NB4 (cell line): Measurements from ENCODE around the gene TAPBPL.

Experiments
- DNase-seq: peaks from one replicate; pipeline ENCODE4 v3.0.0; 2010; ENCODE audit warnings: low read depth
- H3K4me3 ChIP-seq: one replicate; pipeline ENCODE4 v1.5.1; 2011; ENCODE audit warnings: mild to moderate bottlenecking, low read depth, low read length, moderate library complexity
- CTCF ChIP-seq: IDR thresholded peaks from one replicate; pipeline ENCODE4 v1.5.1; 2012; ENCODE audit warnings: low read depth, low read length
- MYC ChIP-seq: IDR thresholded peaks from 2 replicates; pipeline ENCODE4 v1.6.1; 2011; ENCODE audit warnings: low read depth, low read length
- POLR2A ChIP-seq: IDR thresholded peaks from 2 replicates; pipeline ENCODE4 v1.6.1; 2011; ENCODE audit warnings: mild to moderate bottlenecking; ENCODE audit not compliant: insufficient read length; ENCODE audit errors: extremely low read depth
- TF ChIP-seq, protein P1 (sequence below): IDR thresholded peaks from 2 replicates; pipeline ENCODE4 v1.6.1; 2011; ENCODE audit warnings: low read depth, low read length

TAPBPL gene

DNA sequence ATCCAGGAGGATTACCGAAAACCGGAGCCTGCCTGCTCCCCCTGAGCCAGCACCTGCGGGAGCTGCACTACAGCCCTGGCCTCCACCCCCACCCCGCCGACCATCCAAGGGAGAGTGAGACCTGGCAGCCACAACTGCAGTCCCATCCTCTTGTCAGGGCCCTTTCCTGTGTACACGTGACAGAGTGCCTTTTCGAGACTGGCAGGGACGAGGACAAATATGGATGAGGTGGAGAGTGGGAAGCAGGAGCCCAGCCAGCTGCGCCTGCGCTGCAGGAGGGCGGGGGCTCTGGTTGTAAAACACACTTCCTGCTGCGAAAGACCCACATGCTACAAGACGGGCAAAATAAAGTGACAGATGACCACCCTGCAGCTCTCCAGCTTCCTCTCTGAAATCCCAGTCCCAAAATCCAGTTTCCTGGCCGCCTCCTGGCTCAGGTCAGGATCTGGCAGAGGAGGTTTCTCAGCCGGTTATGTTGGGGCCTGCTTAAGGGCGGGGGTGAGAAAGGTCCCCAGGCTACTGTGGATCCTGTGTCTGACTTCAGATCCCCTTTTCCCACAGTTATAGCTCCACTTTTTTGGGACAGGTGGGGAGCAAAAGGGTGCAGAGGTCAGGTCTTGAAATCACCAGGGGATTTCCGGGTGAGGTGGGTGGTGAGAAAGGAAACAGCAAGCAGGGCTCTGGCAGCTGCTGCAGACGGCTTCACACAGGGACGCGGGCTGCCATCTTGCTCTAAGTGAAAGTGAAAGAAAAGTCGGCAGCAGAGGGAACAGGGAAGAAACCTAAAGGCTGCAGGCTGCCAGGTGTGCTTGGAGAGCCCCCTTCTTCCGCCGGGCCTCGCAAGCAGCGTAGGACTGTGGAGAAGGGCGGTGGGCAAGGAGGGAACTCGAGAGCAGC, at the start of gene TAPBPL:
Gene TAPBPL, plus strand, starts transcription at position 695 of the 897 bp plus-strand sequence. CDS start 207 bp downstream, outside the sequence.
- peak within 1 kb of the TSS; percentile 83 for H3K4me3 ChIP-seq
- TF ChIP-seq POLR2A: peak; percentile 67
- TF ChIP-seq CTCF: no peak
- peak; percentile 66 for TF ChIP-seq MYC
- TF ChIP-seq, protein P1, sequence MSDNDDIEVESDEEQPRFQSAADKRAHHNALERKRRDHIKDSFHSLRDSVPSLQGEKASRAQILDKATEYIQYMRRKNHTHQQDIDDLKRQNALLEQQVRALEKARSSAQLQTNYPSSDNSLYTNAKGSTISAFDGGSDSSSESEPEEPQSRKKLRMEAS: peak; percentile 84
- DNase-seq: peak; percentile 79

DNA sequence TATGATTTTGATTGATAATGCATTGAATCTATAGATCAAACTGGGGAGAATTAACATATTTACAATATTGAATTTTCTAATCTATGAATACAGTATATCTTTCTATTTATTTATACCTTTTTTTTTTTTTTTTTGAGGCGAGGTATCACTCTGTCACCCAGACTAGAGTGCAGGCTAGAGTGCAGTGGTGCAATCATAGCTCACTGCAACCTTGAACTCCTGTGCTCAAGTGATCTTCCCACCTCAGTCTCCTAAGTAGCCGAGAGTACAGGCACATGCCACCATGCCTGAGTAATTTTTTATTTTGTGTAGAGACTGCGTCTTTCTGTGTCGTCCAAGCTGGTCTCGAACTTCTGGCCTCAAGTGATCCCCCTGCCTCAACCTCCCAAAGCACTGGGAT, 47.5 kb upstream of the TAPBPL start:
- TF ChIP-seq MYC: no peak
- no peak for TF ChIP-seq POLR2A
- TF ChIP-seq, protein P1: no peak
- no peak for TF ChIP-seq CTCF
- DNase-seq: no peak

DNA sequence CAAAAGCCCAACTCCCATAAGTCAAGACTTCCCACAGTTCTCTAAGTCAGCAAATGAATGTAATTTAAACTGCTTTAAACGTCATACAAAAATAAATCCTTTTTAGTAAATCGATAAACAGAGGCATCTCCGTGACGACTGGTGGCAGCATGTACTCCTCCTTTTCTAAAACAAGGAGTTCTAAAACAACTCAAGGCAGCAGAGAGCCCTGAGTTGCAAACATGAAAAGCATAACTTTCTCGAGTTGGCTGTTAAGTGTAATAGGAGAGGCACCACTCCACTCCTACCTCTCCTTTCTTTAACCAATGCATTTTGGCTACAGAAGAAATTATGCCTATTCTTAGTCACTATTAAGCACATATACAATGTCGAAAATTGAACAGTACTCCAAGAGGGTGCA, 45.9 kb upstream of the TAPBPL start:
- DNase-seq: no peak
- H3K4me3 ChIP-seq: no peak overlapping the region
- TF ChIP-seq MYC (no peak), CTCF (no peak), POLR2A (no peak)
- TF ChIP-seq, protein P1: no peak

More for the DNA sequence above, 47.5 kb upstream of the TAPBPL start:
- H3K4me3 ChIP-seq: no peak overlapping the region

- TF ChIP-seq, protein P1: no peak
- TF ChIP-seq MYC (no peak), POLR2A (no peak), CTCF (no peak)
- DNase-seq: no peak
- H3K4me3 ChIP-seq: no peak overlapping the region
Observed at GRCh38 chr12:6407236-6407954, 44.4 kb upstream of the TAPBPL start.

- peak; percentile 92 for DNase-seq
- no peak overlapping the region for H3K4me3 ChIP-seq
- TF ChIP-seq CTCF: no peak
- TF ChIP-seq POLR2A: no peak
- TF ChIP-seq, protein P1: no peak
- no peak for TF ChIP-seq MYC
Observed at GRCh38 chr12:6416596-6416995, 35.2 kb upstream of the TAPBPL start.
